Measurements from ENCODE around the gene STARD13.
A peak's percentile ranks its signal among the peaks of the same experiment; 100 is the strongest.

The STARD13 gene

DNA sequence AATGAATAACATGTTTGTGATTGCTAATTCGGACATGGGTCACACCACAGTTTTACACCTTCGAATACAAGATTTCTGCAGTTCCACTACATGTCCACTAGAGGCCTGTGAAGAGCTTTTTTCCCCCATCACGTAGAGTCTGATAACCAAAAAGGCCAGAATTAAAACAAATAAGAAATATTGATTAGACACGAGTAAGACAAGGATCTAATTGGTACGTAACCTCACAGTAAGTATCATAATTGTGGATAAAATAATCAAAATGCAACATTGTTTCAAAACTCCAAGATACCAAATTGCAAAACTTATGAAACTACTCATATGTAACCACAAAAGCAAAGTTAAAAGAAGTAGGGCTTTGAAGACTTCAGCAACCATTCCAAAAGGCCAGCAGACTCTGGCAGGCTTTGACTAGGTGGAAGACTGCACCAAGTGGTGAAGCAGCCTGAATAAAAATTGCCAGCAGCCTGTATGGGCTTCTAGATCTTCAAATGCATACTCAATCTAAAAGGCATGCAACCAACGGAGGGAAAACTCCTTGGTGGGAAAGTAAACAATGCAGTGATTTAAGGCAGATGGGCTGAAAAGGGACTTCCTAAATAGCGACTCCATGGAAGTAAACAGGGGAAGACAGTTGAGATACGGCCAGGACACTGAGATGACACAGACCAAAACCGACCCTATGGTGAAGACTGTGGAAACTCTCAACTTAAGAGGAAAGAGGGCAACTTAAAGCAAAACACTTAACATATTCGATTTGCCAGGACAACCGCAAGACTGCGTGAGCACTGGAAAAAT, 56.7 kb downstream of the STARD13 start:
- no peak for DNase-seq (ENCODE audit: low read depth)
- TF ChIP-seq, protein P1, sequence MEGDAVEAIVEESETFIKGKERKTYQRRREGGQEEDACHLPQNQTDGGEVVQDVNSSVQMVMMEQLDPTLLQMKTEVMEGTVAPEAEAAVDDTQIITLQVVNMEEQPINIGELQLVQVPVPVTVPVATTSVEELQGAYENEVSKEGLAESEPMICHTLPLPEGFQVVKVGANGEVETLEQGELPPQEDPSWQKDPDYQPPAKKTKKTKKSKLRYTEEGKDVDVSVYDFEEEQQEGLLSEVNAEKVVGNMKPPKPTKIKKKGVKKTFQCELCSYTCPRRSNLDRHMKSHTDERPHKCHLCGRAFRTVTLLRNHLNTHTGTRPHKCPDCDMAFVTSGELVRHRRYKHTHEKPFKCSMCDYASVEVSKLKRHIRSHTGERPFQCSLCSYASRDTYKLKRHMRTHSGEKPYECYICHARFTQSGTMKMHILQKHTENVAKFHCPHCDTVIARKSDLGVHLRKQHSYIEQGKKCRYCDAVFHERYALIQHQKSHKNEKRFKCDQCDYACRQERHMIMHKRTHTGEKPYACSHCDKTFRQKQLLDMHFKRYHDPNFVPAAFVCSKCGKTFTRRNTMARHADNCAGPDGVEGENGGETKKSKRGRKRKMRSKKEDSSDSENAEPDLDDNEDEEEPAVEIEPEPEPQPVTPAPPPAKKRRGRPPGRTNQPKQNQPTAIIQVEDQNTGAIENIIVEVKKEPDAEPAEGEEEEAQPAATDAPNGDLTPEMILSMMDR (IDR thresholded peaks at IDR 0.05; ENCODE audit: control insufficient read depth, insufficient read depth, low read depth, low read length, missing control alignments), result peak; percentile 84
- H3K4me3 ChIP-seq (ENCODE audit: control insufficient read depth, low read depth, low read length), result no peak overlapping the region; the same call in 1 of the 2 replicates

DNA sequence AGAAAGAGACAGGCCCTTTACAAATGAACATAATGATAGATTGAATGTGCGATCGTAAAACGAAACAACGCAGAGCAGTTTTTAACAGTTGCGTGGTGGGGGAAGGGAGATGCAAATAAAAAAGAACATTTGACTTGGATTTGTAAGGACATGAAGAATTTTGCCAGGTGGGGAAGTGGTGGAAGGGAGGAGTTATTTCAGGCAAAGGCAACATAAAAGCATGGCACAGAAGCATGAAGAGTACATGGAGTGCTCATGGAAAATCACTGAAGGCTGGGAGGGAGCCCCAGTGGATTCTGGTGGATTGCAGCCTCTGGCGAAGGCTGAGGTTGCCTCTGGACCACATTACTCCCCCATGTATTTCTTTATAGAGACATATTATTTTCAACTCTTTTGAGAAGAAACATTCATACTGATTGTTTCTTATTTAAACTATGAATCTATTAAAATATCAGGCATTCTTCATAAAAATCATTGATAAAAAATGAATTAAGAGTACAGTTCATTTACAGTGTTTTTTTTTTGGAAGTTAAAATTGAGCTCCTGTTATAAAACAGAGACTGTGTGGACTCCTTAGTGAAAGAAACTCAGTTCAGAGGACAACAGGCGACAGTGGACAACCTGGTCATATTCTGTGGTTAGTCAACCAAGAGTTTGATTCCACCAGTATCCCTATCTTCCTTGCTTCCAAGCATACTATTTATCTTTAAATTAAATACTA, 57.5 kb downstream of the STARD13 start:
- H3K4me3 ChIP-seq (ENCODE audit: control insufficient read depth, low read depth, low read length), result no peak overlapping the region
- TF ChIP-seq, protein P1 (IDR thresholded peaks at IDR 0.05; ENCODE audit: control insufficient read depth, insufficient read depth, low read depth, low read length, missing control alignments), result no peak
- DNase-seq (ENCODE audit: low read depth), result no peak

DNA sequence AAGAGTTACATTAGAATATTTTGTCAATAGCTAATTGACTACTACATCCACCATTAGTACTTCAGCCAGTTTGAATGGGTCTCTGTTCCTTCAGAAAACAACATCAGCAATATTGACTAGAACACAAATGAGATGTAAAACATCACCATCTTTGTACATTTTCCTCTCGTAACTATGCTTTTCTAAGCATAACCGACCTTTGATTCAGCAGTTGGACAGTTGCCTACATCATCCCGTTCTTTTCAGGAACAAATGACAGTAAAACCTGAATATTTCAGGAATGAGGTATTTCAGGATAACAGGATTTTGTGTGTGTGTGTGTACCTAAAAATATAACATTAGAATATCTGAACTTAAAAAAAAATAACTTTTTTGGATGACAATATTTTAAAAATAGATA, 60.9 kb downstream of the STARD13 start:
- DNase-seq (ENCODE audit: low read depth), result no peak
- TF ChIP-seq, protein P1 (IDR thresholded peaks at IDR 0.05; ENCODE audit: control insufficient read depth, insufficient read depth, low read depth, low read length, missing control alignments), result no peak
- H3K4me3 ChIP-seq (ENCODE audit: control insufficient read depth, low read depth, low read length), result no peak overlapping the region

DNA sequence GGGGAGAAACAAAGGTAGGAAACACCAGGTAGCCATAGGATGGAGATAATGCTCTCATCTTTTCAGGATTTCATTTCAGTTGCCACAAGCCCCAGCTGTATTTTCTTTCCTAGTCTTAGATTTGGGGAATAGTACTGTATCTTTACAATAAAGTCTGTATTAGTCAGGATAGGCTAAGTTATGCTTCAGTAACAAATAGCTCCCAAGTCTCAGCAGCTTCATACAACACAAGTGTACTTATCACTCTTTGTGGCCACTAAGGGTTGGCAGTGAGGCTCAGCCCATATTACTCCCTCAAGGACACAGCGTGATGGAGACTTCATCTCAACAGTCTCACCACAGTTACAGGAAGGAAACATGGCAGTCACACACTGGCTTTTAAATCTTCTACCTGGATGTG, 61.4 kb downstream of the STARD13 start:
- H3K4me3 ChIP-seq (ENCODE audit: control insufficient read depth, low read depth, low read length), result no peak overlapping the region
- TF ChIP-seq, protein P1 (IDR thresholded peaks at IDR 0.05; ENCODE audit: control insufficient read depth, insufficient read depth, low read depth, low read length, missing control alignments), result no peak
- DNase-seq (ENCODE audit: low read depth), result no peak

DNA sequence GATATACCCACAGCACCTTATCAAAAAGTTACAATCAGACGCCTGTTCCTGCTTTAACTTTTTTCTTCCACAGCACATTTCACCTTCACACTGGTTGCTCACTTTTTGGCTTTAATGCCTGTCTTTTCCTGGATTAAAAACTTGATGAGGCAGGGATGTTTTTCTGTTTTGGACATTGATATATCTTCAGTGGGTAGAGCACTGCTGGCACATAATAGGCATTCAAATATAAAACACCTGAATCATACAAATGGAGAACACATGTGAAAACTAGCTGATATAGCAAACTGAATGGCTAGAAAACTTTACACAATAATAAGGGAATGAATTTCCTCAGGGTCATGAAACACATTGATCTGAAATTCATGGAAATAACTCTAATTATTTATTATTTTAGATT, 65.6 kb downstream of the STARD13 start:
- no peak overlapping the region for H3K4me3 ChIP-seq (ENCODE audit: control insufficient read depth, low read depth, low read length)
- TF ChIP-seq, protein P1 (IDR thresholded peaks at IDR 0.05; ENCODE audit: control insufficient read depth, insufficient read depth, low read depth, low read length, missing control alignments), result no peak
- no peak for DNase-seq (ENCODE audit: low read depth)

DNA sequence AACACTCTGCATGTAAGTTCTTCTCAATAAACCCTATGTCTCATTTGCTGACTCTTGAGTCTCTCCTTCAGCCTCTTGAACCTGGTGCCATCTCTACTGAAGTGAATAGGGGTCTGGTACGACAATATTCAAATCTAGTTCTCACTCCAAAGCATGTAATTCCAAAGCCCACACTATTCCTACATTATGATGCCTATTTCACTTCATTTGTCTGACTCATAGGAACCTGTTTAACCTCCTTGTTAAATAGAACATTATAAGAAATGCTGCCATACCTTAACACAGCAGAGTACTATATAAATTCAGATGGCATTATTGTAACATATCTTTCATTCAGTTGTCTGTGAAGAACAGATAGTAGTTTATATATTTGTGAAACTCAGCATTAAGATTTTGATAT, 67.1 kb downstream of the STARD13 start:
- no peak for DNase-seq (ENCODE audit: low read depth)
- TF ChIP-seq, protein P1 (IDR thresholded peaks at IDR 0.05; ENCODE audit: control insufficient read depth, insufficient read depth, low read depth, low read length, missing control alignments), result no peak
- H3K4me3 ChIP-seq (ENCODE audit: control insufficient read depth, low read depth, low read length), result no peak overlapping the region
